GM04504 (cell line): ENCODE data around the gene PPM1N.

Experiments used
- DNase-seq: peaks from one replicate; pipeline ENCODE4 v3.0.0-alpha.2; 2012; ENCODE audit warnings: low read depth

Gene PPM1N

DNA sequence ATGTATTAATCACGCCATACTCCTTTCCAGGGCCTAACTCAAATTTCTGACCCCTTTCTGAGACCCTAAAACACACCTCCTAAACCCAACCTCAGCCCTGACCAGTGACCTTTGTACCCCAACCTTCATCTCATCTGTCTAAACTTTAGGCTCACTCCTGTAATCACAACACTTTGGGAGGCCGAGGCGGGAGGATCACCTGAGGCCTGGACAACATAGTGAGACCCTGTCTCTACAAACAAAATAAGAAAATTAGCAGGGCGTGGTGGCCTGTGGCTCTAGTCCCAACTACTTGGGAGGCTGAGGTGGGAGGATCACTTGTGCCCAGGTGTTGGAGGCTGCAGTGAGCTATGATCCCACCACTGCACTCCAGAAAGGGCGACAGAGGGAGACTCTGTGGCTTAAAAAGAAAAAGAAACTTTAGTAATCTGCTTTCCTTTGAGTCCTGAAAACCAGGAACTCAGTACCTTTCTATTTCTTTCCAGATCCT lies 6.1 kb upstream of the PPM1N start:
- DNase-seq, result no peak

DNA sequence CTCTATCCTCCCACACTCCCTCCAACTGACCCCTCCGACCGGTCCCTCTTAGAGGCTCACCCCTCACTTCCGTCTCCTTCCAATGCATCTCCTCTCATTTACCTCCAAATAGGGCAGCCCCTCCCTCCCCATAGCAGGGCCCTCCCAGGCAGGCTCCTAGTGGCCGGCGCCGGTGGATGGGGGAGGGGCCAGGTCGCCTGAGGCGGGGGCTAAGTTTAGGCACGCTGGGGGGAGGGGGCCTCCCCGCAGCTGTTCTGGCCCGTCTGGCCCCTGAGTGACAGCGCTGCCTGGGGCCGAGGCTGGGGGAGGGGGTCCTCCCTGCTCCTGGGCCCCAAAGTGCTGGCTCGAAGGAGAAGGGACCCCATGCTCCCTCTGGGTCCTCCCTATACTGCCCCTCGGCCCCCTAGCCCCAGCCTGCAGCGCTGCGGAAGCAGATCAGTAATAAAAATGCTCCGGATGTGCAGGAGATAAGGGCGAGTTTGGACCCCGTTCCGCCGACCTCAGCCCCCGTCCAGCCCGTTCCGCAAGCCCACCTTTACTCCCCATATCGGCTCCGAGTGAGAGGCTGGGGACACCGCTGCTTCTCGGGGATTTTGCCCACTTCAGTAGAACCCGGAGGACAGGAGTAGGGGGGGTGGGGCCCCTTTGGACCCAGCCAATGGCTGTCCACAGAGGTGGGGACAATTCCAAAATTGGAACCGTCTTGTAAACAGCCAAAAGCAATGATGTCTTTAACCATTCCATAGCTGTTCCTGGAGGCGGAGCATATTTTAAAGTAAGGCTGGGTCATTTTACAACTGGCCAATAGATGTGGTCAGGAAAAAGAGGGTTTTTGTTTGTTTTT lies 5.4 kb upstream of the PPM1N start:
- DNase-seq, result peak; percentile 43

DNA sequence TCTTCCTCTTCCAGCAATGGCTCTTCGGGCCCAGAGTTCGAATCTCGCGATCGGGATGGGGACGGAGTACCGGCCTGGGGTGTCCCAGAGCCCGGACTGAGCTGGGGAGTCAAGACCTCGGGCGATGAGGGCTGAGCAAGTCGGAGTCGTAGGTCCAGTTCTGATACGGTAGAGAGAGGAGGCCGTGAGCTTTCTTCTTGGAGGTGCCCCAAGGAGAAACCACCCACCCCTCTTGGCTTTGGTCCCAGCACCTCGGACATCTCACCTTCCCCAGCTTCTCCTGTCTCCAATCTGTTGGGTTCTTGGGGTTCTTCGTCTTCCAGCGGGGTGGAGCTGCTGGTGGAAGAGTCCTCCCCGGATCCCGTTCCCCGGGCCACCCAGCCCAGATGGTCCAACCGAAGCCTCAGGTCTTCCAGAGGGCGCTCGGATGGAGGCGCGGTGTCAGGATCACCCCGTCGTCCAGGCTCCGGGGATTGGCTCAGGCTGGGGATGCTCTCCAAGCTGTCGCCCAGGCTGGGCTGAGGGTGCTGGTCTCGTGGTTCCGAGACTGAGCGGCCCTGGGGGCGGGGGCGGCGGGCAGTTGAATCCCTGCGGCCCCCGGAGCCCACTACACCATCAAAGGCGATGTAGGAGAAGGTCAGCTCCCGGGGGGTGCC lies 3.9 kb upstream of the PPM1N start:
- no peak for DNase-seq

DNA sequence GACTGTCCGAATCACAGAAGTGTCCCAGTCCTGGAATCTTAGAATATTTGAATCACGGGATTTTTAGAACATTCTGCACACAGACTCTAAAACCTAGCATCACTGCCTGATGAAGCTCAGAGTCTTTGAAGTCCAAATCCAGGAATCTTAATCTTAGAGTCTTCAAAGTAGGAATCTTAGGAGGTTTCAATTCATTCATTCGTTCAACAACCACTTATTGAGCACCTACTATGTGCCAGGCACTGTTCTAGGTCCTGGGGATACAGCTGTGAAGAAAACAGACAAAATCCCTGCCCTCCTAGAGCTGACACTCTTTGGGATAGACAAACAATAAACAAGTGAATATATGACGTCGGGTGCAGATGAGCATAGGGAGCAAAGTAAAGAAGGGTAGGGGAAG lies 3.1 kb upstream of the PPM1N start:
- DNase-seq, result no peak

DNA sequence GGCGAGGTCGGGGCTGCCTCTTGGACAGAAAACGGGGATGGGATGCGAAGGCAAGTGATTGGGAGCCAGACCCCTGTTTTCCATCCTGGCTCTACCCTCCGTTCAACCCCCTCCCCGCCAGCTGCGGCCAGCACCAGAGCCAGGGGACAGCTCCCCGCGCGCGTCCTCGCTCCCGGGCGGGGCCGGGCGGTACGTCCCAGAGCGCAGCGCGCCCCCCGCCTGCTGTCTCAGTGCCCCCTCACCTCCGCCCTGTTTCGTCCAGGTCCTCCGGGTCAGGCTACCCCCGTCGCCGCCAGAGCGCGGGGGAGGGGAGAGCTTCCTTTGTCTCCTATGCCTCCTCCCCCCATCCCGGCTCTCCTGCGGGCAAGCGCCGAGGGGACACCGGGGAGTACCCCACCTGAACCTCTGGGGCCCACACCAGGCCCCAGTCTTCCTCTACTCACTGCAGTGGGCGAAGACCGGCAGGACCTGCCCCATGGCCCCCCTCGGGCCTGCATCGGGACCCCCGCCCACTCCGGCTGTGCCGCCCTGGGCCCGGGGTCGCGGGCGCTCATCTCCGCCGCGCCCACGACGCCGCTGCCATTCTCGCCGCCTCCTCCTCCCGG lies 1.8 kb upstream of the PPM1N start:
- no peak for DNase-seq

DNA sequence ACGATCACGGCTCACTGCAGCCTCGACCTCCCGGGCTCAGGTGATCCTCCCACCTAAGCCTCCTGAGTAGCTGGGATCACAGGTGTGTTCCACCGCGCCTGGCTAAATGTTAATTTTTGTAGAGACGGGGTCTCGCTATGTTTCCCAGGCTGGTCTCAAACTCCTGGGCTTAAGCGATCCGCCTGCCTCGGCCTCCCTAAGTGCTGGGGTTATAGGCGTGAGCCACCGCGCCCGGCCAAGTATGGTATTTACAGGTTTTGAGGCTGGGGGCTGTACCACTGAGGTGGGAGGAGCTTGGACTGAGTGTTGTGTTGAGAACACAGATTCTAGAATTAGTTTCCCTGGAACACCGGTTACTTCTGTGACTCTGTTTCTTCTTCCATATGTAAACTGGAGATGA lies 452 bp upstream of the PPM1N start:
- no peak for DNase-seq

DNA sequence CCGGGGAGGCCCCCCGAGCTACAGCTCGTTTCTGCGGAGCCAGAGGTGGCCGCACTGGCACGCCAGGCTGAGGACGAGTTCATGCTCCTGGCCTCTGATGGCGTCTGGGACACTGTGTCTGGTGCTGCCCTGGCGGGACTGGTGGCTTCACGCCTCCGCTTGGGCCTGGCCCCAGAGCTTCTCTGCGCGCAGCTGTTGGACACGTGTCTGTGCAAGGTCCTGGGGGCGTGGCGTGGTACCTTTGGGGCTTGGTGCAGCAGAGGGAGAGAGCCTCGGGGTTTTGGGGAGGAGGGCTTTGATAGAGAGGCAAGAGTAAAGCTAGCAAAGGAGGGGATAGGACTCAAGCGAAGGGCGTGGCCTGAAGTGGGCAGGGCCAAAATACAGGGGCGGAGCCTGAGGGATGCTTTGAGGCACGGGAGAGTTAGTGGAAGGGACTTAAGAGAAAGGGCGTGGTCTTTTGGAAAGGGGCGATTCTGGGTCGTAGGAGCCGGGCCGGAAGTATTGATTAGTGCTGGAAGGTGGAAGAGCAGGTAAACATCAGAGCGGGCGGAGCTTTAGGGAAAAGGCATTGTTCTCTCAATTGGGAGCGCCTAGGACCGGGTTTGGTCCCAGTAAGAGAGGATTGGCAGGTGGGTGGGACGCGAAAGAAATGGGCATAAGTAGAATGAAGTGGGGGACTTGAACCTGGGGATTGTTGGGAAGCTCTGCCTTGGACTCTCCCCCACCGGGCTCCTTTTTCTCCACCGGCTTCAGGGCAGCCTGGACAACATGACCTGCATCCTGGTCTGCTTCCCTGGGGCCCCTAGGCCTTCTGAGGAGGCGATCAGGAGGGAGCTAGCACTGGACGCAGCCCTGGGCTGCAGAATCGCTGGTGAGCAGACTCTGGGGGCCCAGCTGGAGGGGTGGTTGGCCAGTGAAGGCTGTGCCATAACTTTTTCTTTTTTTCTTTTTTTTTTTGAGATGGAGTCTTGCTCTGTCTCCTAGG lies 1.2 kb downstream of the PPM1N start:
- no peak for DNase-seq

DNA sequence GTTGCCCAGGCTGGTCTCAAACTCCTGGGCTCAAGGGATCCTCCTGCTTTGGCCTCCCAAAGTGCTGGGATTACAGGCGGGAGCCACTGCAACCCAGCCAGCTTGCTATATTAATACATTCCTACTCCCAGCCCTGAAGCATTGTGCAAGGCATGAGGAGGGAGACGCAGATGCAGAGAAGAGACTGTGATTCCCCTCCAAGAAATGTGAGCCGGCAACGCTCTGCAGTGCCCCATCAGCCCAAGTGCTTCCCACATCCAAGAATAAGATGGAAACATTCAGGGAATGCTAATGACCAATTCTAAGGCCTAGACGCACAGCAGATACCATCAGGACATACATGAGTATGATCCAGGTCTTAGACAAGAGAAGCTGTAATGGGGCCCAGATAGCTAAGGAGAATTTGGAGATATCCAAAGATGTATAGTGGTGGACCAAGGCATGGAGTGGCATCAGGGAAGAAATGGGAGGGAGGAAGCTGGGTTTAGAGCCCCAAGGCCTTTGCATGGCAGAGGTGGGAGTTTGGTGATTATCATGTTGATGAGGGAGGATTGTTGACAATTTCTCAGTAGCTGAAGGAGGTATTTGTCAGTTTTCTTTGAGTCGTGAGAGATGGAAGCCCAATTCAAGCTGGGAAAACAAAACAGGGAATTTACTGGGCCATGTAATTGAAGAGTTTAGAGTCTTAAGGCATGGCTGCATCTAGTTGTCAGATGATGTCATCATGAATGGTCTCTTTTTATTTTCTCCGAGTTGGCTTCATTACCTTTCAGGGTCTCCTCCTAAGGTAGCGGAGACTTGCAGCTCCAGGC lies 2.9 kb downstream of the PPM1N start:
- DNase-seq, result no peak

DNA sequence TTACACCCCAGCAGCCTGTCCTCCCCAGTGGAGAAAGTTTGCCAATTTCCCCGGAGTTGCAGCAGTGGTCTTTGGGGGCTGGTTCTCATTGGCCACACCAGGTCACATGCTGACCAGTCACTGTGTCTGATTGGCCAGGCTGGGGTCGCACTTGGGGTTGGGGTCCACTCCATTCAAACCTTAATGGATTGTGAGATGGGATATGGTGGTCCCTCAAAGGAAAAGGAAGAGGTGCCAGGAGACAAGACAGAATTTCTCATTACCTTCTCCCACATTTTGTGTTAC lies 3.4 kb downstream of the PPM1N start:
- DNase-seq, result no peak

DNA sequence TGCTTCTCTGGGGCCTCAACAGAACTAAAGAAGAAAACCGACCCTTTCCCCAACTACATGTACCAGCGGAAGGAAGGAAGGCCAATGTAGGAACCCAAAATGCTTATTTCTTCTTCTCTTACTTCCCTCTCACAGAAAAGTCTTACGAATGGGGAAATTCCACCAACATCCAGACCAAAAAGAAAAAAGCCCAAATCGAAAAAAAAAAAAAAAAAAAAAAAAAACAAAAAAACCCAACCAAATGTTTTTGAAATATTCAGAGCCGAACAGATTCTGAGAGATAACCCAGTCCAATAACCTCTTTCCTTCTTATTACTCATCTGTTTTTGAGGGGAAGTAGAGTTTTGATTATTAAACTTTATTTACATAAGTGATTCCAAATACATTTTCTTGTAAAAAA lies 3.9 kb downstream of the PPM1N start:
- no peak for DNase-seq

DNA sequence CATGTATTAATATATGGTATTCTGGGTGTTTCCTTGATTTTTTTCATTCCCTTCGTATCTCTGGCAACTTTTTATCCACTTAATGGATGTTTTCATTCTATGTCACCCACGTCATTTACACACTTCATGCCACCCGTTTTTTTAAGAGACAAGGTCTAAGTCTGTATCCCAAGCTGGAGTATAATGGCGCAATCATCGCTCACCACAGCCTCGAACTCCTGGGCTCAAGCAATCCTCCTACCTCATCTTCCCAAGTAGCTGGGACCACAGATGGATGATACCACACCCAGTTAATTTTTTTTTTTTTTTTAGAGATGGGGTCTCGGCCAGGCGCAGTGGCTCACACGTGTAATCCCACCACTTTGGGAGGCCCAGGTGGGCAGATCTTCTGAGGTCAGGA lies 5.7 kb downstream of the PPM1N start:
- DNase-seq, result no peak

DNA sequence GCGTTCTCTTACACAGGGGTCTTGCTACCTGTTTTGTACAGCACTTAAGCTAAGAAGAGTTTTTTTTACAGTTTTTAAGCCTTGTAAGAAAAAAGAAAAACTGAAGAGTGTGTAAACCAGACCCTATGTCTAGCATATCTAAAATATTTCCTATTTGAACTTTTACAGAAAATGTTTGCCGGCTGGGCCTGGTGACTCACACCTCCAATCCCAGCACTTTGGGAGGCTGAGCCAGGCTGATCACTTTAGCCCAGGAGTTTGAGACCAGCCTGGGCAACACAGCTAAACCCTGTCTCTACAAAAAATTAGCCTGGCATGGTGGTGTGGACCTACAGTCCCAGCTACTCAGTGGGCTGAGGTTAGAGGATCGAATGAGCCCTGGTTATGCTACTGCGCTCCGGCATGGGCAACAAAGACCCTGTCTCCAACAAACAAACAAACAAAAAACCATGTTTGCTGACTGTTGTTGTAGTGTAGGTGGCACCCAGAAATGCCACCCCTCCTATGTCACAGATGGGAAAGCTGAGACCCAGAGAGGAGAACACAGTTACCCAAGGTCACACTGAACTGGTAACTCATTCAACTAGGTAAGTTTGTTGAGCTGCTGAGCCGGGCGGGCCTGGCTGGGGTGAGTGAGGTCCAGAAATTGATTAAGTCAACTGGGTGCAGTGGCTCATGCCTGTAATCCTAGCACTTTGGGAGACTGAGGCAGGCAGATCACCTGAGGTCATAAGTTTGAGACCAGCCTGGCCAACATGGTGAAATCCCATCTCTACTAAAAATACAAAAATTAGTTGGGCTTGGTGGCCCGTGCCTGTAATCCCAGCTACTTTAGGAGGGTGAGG lies 7.1 kb downstream of the PPM1N start:
- no peak for DNase-seq

DNA sequence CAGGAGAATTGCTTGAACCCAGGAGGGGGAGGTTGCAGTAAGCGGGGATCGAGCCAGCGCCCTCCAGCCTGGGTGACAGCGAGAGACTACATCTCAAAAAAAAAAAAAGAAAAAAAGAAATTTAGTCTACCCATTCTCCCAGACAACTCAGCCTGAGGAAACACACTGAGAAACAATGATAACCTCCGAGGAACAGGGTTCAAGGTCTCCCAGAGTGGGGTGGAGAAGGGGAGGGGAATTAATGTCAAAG lies 7.7 kb downstream of the PPM1N start:
- no peak for DNase-seq

DNA sequence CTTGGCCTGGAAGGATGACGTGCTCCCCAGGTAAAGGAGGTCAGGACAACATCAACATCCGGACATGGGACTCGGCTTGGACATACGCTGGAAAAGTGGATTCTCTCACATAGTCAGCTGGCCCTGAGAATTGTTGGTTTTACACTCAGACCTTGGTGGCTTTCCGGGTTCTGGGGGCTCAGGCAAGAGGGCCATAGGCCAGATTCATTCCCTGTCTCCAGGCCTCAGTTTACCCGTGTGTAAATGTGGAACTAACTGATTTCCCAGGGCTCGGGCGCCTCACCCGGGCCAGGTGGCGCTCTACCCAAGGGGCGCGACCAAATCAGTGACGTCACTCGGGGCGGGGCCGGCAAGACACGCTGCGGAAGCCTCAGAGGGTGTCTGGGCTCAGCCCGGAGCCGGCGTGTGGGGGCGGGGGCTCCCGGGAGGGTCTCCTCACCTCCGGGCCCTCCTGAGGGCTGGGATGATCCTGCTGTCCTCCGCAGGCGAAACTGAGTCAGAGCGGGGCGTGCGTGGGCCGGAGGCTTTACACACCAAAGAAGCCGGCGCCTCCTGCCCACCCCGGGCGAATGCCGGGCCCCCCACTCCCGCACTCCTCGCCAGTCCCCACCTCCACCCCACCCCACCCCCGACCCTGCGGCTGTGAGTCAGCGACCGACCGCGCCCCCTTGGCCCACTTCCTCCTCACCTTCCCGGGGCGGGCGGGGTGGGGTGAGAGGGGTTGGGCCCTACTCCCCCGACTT lies 8.2 kb downstream of the PPM1N start:
- DNase-seq, result peak; percentile 70

DNA sequence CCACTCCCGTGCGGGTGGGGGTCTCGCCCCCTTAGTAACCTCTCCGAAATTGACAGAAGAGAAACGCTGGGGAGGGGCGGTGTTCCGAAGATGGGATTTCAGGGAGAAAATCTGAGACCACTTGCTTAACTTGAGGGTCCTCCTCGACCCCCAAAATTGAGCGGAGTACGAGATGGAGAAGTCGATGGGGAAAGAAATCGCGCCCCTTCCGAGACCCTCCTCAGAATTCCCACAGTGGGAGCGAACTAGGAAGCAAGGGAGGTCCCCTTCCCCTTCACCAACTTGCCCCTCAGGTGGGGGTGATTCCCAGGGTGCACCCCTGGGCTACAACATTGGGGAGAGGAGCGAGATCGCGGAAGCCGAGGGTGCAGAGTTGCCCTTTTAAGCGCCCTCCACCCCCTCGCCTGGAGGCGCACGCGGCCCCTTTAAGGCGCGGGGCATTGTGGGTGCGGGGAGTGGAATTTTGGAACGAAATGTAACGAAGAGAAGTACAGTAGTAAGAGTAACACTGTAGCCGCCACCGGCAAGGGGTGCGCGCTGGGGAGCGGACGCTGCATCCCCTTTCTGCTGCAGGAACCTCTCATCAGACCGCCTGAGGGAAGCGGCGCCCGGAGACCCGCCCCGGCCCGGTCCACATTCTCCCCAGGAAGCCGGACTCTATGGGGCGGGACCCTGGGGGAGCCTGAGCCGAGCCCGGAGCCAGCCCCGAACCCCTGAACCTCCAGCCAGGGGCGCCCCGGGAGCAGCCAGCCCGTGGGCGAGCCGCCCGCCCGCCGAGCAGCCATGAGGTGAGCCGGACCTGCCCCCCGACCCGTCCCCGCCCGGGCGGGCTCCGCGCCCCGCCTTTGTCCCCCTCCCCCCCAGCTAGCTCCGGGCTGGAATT lies 9.0 kb downstream of the PPM1N start, which contains the start of gene VASP:
Gene VASP, plus strand, starts transcription at position 491 of the 883 bp plus-strand sequence. Its CDS starts 293 bp downstream, at position 784.
- peak; percentile 63 for DNase-seq

DNA sequence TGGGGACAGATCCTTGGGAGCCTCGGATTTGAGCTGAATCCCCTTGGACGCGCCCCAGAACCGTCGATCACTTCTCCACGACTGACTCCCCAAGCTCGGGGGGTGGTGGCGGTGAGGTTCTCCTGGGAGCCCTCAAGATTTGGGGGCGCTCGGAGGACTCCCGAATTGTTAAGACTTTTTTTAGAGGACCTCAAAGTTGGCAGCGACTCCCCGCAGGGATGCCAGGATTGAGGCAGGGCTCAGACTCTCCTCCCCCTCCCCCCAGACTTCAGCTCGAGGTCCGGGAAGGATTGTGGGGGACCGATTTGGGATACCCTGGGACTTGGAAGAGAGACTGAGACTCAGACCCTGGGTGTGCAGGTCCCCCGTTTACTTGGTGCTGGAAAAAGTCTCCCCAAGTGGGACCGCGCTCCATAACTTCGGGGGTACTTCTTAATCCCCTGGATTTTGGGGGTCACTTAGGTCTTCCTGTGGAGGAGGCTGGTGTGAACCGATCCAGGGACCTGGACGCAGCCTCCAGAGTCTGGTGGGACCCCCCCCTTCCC lies 9.7 kb downstream of the PPM1N start:
- no peak for DNase-seq

DNA sequence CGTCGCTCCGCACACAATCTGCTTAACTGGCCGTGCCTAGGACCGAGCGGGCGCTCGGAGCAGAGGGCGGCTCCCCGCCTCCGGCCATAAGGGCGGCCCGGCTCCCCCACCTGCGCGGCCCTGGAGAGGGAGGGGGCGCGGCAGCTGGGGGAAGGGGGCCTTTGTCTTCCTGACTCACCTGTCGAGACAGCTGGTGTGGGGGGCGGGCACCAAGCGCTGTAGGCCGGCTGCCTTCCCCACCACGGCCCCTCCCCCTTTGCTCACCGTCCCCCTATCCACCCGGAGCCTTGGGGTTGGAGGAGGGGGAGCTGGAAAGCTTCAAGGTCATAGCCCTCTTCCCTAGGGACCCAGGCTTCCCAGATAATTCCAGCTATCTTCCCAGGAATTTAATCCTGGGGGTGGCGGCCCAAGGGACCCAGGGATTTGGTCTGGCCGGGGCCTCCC lies 10.2 kb downstream of the PPM1N start:
- no peak for DNase-seq
